SU-DHL-6 (cell line): Measurements from ENCODE around the gene NTM.

Source experiments
- EZH2phosphoT487 ChIP-seq: fragments of 200-600 bp; sonication (generic), shearing (Covaris generic); conservative IDR thresholded peaks from 2 replicates; pipeline ENCODE4 v1.6.1; 2018; ENCODE audit warnings: mild to moderate bottlenecking, antibody characterized with exemption, low read length, moderate library complexity, mixed read lengths
- TF ChIP-seq, protein P1 (sequence below): fragments of 200-600 bp; sonication (generic); IDR thresholded peaks from one replicate; pipeline ENCODE4 v1.5.1; 2017; ENCODE audit warnings: antibody characterized with exemption, mild to moderate bottlenecking, low read length, moderate library complexity; ENCODE audit not compliant: insufficient read depth, poor library complexity, severe bottlenecking

GRCh38 chr11:131668500-131669400 is 298.3 kb downstream of the NTM start:
- TF ChIP-seq EZH2phosphoT487: no peak
- TF ChIP-seq, protein P1, sequence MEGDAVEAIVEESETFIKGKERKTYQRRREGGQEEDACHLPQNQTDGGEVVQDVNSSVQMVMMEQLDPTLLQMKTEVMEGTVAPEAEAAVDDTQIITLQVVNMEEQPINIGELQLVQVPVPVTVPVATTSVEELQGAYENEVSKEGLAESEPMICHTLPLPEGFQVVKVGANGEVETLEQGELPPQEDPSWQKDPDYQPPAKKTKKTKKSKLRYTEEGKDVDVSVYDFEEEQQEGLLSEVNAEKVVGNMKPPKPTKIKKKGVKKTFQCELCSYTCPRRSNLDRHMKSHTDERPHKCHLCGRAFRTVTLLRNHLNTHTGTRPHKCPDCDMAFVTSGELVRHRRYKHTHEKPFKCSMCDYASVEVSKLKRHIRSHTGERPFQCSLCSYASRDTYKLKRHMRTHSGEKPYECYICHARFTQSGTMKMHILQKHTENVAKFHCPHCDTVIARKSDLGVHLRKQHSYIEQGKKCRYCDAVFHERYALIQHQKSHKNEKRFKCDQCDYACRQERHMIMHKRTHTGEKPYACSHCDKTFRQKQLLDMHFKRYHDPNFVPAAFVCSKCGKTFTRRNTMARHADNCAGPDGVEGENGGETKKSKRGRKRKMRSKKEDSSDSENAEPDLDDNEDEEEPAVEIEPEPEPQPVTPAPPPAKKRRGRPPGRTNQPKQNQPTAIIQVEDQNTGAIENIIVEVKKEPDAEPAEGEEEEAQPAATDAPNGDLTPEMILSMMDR: peak; percentile 44
